GM12878 (cell line): Measurements from ENCODE around the gene HLA-DPB1. TPM values are rescaled to one million over a fixed set of nuclear protein-coding genes. Genes with fewer than 3 reads are reported as not detected.

Experiments used
- BHLHE40 ChIP-seq, 2 experiments: fragments of 450-650 bp in 1 of 2; IDR thresholded peaks; 2 replicates each; pipeline ENCODE4 v1.6.1; 2011 to 2017; ENCODE audit warnings: low read depth in 2 of 2, borderline replicate concordance in 1 of 2, improper control_type of control experiment in 1 of 2, low read length in 1 of 2, mild to moderate bottlenecking in 1 of 2
- CHD2 ChIP-seq: IDR thresholded peaks from 2 replicates; pipeline ENCODE4 v1.6.1; 2011; ENCODE audit warnings: low read depth, low read length, improper control_type of control experiment, borderline replicate concordance
- CREB1 ChIP-seq: IDR thresholded peaks from 2 replicates; pipeline ENCODE4 v1.6.1; 2012; ENCODE audit warnings: low read depth, mild to moderate bottlenecking, inconsistent platforms
- FOXM1 ChIP-seq: IDR thresholded peaks from 2 replicates; pipeline ENCODE4 v1.6.1; 2012; ENCODE audit warnings: low read depth, mild to moderate bottlenecking, inconsistent platforms, low read length, moderate library complexity
- GABPA ChIP-seq: IDR thresholded peaks from 2 replicates; pipeline ENCODE4 v1.6.1; 2014; ENCODE audit warnings: antibody characterized with exemption, low read depth, mild to moderate bottlenecking, inconsistent platforms
- HDAC6 ChIP-seq: fragments of 200-600 bp; sonication (generic); IDR thresholded peaks from one replicate; pipeline ENCODE4 v1.8.0; 2017; ENCODE audit warnings: antibody characterized with exemption; ENCODE audit not compliant: unreplicated experiment
- JUNB ChIP-seq: IDR thresholded peaks from 2 replicates; pipeline ENCODE4 v1.6.1; 2016; ENCODE audit warnings: antibody characterized with exemption, mild to moderate bottlenecking
- NFYB ChIP-seq: IDR thresholded peaks from 2 replicates; pipeline ENCODE4 v1.6.1; 2011; ENCODE audit warnings: low read depth, mild to moderate bottlenecking, low read length, improper control_type of control experiment, moderate library complexity; ENCODE audit not compliant: insufficient read depth
- NRF1 ChIP-seq: conservative IDR thresholded peaks from 2 replicates; pipeline ENCODE4 v1.6.1; 2011; ENCODE audit warnings: mild to moderate bottlenecking, low read depth, low read length, improper control_type of control experiment
- PAX8 ChIP-seq: fragments of 450-650 bp; IDR thresholded peaks from 2 replicates; pipeline ENCODE4 v1.6.1; 2017; ENCODE audit warnings: mild to moderate bottlenecking, moderate library complexity
- PML ChIP-seq: IDR thresholded peaks from 2 replicates; pipeline ENCODE4 v1.6.1; 2012; ENCODE audit warnings: low read length, inconsistent platforms
- RAD51 ChIP-seq: fragments of 450-650 bp; IDR thresholded peaks from 2 replicates; pipeline ENCODE4 v1.6.1; 2016; ENCODE audit warnings: moderate library complexity, mild to moderate bottlenecking, inconsistent platforms
- RFX5 ChIP-seq: IDR thresholded peaks from 2 replicates; pipeline ENCODE4 v1.6.1; 2011; ENCODE audit warnings: low read depth, low read length, improper control_type of control experiment
- RUNX3 ChIP-seq: IDR thresholded peaks from 2 replicates; pipeline ENCODE4 v1.6.1; 2012; ENCODE audit warnings: low read length, inconsistent platforms
- SPI1 ChIP-seq: IDR thresholded peaks from 2 replicates; pipeline ENCODE4 v1.6.1; 2011; ENCODE audit warnings: low read depth, mild to moderate bottlenecking, low read length, moderate library complexity, borderline replicate concordance; ENCODE audit not compliant: insufficient read depth
- SREBF1 ChIP-seq: IDR thresholded peaks from 2 replicates; pipeline ENCODE4 v1.6.1; 2012; ENCODE audit warnings: mild to moderate bottlenecking, low read length
- ZZZ3 ChIP-seq: IDR thresholded peaks from 2 replicates; pipeline ENCODE4 v1.6.1; 2011; ENCODE audit warnings: low read depth; ENCODE audit not compliant: control insufficient read depth, insufficient read length
- polyA plus RNA-seq, 11 experiments: library from polyadenylated mRNA; depleted of rRNA in 4 of 11; unstranded in 6 of 11; stranded (reverse) in 5 of 11; fragments of >200 nt; fragmentation: Nextera tagmentation in 4 of 11; fragmentation: Illumina TruSeq in 1 of 11; extraction: Ambion mirVana in 4 of 11; extraction: Trizol in 1 of 11; gene quantifications; 1 replicate in 1 of 11; 2 replicates in 10 of 11; pipeline versions ENCODE4 v1.2.1 to v1.2.3, GENCODE V29; 2011 to 2016; ENCODE audit warnings: inconsistent platforms in 2 of 11, missing spikeins in 2 of 11, low read depth in 1 of 11
- total RNA-seq, 4 experiments: library from RNA; depleted of rRNA in 3 of 4; stranded (reverse); fragments of >200 nt in 3 of 4; fragmentation: Illumina TruSeq in 1 of 4; extraction: Trizol in 1 of 4; gene quantifications; 2 replicates each; pipeline versions ENCODE4 v1.2.1 to v1.2.3, GENCODE V29; 2013 to 2021
- TF ChIP-seq, protein P1 (sequence below): IDR thresholded peaks from 2 replicates; pipeline ENCODE4 v1.6.1; 2012; ENCODE audit warnings: mild to moderate bottlenecking, low read depth, low read length
- TF ChIP-seq, protein P2 (sequence below): fragments of 450-650 bp; IDR thresholded peaks from 2 replicates; pipeline ENCODE4 v1.6.1; 2017; ENCODE audit warnings: low read depth, mild to moderate bottlenecking, moderate library complexity
- TF ChIP-seq, protein P3 (sequence below): fragments of 450-650 bp; IDR thresholded peaks from 2 replicates; pipeline ENCODE4 v1.6.1; 2018; ENCODE audit warnings: mild to moderate bottlenecking, low read depth, moderate library complexity; ENCODE audit not compliant: partially characterized antibody

Gene HLA-DPB1
- total and polyA plus RNA-seq, 10 of the 15 experiments (the other 5 are each of a cell fraction or from before 2014, with no cell fraction given): 101 to 675 (median 352) TPM

DNA sequence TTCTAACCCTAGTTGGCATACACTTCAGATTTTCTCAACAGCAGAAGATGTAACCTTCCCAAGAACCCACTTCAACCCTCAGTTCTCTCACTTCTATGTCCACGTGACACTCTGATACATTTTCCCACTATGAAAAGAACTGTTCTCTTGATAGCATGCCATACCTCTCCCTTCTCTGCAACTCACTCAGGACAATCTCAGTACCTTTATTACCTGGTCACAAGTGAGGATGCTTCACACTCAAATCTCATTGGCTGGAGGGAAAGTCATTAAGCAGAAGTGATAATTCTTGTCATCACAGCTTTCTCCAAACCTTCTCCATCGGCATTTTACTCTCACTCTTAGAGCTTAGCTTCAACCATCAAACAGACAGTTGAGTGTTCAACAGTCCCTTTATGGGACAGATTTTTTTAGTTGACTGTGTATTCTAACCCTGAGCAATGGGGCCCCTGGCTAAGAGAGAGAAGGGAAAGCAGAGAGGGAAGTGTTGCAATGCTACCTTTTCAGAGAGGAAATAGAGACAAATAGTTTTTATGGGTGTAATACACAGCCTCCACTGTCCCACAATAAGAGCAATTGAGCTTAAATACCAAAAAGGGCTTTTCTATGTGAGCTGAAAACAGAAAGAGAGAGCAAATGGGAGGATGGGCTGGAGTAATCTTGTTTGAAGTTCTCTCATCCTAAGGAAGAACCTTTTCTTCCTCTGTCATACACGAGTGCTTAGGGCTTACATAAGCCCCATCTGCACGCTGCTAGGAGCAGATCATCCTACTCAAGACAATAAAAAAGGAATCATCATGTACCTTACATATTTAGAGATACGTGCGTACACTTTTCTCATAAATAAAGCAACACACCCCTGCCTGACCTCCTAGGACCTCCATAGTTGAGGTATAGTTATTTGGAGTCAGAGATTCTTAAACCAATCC, 18.3 kb upstream of the HLA-DPB1 start (continued):
- TF ChIP-seq HDAC6 (no peak), BHLHE40 (IDR thresholded peaks at IDR 0.05; ENCODE audit: borderline replicate concordance in 1 of 2, low read depth in 2 of 2, low read length in 1 of 2) (no peak), FOXM1 (0 out of 2 replicates have a peak, but pooled peaks have one; percentile 23), RFX5 (peak; percentile 95), SPI1 (peak; percentile 47; the same call in 1 of the 2 replicates), SREBF1 (no peak), NFYB (peak; percentile 89), CREB1 (peak; percentile 92), NRF1 (no peak), RAD51 (peak; percentile 61; the same call in 1 of the 2 replicates), CHD2 (no peak), GABPA (no peak), RUNX3 (no peak), JUNB (no peak), PAX8 (no peak), ZZZ3 (no peak), PML (peak; percentile 83)
- TF ChIP-seq, protein P1, sequence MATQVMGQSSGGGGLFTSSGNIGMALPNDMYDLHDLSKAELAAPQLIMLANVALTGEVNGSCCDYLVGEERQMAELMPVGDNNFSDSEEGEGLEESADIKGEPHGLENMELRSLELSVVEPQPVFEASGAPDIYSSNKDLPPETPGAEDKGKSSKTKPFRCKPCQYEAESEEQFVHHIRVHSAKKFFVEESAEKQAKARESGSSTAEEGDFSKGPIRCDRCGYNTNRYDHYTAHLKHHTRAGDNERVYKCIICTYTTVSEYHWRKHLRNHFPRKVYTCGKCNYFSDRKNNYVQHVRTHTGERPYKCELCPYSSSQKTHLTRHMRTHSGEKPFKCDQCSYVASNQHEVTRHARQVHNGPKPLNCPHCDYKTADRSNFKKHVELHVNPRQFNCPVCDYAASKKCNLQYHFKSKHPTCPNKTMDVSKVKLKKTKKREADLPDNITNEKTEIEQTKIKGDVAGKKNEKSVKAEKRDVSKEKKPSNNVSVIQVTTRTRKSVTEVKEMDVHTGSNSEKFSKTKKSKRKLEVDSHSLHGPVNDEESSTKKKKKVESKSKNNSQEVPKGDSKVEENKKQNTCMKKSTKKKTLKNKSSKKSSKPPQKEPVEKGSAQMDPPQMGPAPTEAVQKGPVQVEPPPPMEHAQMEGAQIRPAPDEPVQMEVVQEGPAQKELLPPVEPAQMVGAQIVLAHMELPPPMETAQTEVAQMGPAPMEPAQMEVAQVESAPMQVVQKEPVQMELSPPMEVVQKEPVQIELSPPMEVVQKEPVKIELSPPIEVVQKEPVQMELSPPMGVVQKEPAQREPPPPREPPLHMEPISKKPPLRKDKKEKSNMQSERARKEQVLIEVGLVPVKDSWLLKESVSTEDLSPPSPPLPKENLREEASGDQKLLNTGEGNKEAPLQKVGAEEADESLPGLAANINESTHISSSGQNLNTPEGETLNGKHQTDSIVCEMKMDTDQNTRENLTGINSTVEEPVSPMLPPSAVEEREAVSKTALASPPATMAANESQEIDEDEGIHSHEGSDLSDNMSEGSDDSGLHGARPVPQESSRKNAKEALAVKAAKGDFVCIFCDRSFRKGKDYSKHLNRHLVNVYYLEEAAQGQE: no peak
- TF ChIP-seq, protein P2, sequence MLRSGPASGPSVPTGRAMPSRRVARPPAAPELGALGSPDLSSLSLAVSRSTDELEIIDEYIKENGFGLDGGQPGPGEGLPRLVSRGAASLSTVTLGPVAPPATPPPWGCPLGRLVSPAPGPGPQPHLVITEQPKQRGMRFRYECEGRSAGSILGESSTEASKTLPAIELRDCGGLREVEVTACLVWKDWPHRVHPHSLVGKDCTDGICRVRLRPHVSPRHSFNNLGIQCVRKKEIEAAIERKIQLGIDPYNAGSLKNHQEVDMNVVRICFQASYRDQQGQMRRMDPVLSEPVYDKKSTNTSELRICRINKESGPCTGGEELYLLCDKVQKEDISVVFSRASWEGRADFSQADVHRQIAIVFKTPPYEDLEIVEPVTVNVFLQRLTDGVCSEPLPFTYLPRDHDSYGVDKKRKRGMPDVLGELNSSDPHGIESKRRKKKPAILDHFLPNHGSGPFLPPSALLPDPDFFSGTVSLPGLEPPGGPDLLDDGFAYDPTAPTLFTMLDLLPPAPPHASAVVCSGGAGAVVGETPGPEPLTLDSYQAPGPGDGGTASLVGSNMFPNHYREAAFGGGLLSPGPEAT: no peak
- TF ChIP-seq, protein P3, sequence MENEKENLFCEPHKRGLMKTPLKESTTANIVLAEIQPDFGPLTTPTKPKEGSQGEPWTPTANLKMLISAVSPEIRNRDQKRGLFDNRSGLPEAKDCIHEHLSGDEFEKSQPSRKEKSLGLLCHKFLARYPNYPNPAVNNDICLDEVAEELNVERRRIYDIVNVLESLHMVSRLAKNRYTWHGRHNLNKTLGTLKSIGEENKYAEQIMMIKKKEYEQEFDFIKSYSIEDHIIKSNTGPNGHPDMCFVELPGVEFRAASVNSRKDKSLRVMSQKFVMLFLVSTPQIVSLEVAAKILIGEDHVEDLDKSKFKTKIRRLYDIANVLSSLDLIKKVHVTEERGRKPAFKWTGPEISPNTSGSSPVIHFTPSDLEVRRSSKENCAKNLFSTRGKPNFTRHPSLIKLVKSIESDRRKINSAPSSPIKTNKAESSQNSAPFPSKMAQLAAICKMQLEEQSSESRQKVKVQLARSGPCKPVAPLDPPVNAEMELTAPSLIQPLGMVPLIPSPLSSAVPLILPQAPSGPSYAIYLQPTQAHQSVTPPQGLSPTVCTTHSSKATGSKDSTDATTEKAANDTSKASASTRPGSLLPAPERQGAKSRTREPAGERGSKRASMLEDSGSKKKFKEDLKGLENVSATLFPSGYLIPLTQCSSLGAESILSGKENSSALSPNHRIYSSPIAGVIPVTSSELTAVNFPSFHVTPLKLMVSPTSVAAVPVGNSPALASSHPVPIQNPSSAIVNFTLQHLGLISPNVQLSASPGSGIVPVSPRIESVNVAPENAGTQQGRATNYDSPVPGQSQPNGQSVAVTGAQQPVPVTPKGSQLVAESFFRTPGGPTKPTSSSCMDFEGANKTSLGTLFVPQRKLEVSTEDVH: no peak
